Neutrophil (primary cell): ENCODE results near the gene YPEL4.

Experiments
- H3K27ac ChIP-seq: fragments of 200-600 bp; sonication (generic); 2 replicates; pipeline ENCODE4 v1.5.1; 2016; ENCODE audit warnings: mild to moderate bottlenecking, moderate library complexity
- H3K27me3 ChIP-seq: fragments of 200-600 bp; sonication (generic); 2 replicates; pipeline ENCODE4 v1.6.0; 2016; ENCODE audit warnings: mild to moderate bottlenecking
- H3K36me3 ChIP-seq: fragments of 200-600 bp; sonication (generic); 2 replicates; pipeline ENCODE4 v1.5.1; 2017
- H3K4me1 ChIP-seq, 2 experiments: fragments of 200-600 bp in 1 of 2; sonication (generic) in 1 of 2; 1 replicate in 1 of 2; 2 replicates in 1 of 2; pipeline versions ENCODE4 v1.5.1 to v1.6.1; 2013 to 2016; ENCODE audit warnings: low read depth in 1 of 2, low read length in 1 of 2, mild to moderate bottlenecking in 1 of 2, moderate library complexity in 1 of 2; ENCODE audit not compliant: control insufficient read depth in 1 of 2, insufficient read depth in 1 of 2
- H3K4me3 ChIP-seq, 2 experiments: fragments of 200-600 bp in 1 of 2; sonication (generic) in 1 of 2; 1 replicate in 1 of 2; 2 replicates in 1 of 2; pipeline ENCODE4 v1.5.1; 2013 to 2016; ENCODE audit warnings: low read depth in 1 of 2, low read length in 1 of 2, mild to moderate bottlenecking in 1 of 2, moderate library complexity in 1 of 2
- H3K9me3 ChIP-seq: fragments of 200-600 bp; sonication (generic); 2 replicates; pipeline ENCODE4 v1.5.1; 2016
- TF ChIP-seq, protein P1 (sequence below): fragments of 200-600 bp; sonication (generic); IDR thresholded peaks from 2 replicates; pipeline ENCODE4 v1.5.1; 2016; ENCODE audit warnings: antibody characterized with exemption

Gene YPEL4

DNA sequence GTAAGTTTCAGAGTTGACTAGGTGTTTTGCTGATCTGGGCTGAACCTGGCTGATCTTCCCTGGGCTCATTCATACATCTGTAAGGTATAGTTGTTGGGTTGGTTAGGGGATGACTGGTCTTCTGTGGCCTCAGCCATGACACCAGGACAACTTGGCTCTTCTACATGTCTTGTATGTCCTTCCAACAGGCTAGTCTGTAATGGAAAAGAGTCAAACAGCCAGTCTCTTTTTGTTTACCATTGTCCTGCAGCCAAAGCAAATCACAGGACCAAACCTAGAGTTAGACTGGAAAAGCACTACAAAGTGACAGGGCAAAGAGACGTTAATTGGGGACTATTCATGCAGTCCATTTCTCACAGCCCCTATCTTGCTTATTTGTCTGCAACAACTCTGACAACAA is 34.4 kb downstream of the YPEL4 start:
- TF ChIP-seq, protein P1, sequence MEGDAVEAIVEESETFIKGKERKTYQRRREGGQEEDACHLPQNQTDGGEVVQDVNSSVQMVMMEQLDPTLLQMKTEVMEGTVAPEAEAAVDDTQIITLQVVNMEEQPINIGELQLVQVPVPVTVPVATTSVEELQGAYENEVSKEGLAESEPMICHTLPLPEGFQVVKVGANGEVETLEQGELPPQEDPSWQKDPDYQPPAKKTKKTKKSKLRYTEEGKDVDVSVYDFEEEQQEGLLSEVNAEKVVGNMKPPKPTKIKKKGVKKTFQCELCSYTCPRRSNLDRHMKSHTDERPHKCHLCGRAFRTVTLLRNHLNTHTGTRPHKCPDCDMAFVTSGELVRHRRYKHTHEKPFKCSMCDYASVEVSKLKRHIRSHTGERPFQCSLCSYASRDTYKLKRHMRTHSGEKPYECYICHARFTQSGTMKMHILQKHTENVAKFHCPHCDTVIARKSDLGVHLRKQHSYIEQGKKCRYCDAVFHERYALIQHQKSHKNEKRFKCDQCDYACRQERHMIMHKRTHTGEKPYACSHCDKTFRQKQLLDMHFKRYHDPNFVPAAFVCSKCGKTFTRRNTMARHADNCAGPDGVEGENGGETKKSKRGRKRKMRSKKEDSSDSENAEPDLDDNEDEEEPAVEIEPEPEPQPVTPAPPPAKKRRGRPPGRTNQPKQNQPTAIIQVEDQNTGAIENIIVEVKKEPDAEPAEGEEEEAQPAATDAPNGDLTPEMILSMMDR: no peak
- Histone ChIP-seq H3K27me3 (no peaks in the 10 kb centered on the region), H3K4me3 (no peak overlapping the region), H3K36me3 (no peaks in the 10 kb centered on the region), H3K9me3 (no peaks in the 10 kb centered on the region), H3K4me1 (no peaks in the 10 kb centered on the region), H3K27ac (no peak overlapping the region)

DNA sequence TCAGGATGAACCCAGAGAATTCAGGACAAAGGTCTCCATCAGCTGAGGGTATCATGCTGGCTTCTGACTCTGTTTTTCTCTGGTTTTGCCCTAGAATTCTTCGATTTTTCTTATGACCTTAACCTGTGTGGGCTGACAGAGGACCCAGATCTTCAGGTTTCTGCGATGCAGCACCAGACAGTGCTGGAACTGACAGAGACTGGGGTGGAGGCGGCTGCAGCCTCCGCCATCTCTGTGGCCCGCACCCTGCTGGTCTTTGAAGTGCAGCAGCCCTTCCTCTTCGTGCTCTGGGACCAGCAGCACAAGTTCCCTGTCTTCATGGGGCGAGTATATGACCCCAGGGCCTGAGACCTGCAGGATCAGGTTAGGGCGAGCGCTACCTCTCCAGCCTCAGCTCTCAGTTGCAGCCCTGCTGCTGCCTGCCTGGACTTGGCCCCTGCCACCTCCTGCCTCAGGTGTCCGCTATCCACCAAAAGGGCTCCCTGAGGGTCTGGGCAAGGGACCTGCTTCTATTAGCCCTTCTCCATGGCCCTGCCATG is 35.4 kb downstream of the YPEL4 start:
- H3K27ac ChIP-seq: no peak overlapping the region
- no peak overlapping the region for H3K4me3 ChIP-seq
- no peaks in the 10 kb centered on the region for H3K4me1 ChIP-seq
- no peaks in the 10 kb centered on the region for H3K36me3 ChIP-seq
- no peaks in the 10 kb centered on the region for H3K27me3 ChIP-seq
- TF ChIP-seq, protein P1: no peak
- no peaks in the 10 kb centered on the region for H3K9me3 ChIP-seq

DNA sequence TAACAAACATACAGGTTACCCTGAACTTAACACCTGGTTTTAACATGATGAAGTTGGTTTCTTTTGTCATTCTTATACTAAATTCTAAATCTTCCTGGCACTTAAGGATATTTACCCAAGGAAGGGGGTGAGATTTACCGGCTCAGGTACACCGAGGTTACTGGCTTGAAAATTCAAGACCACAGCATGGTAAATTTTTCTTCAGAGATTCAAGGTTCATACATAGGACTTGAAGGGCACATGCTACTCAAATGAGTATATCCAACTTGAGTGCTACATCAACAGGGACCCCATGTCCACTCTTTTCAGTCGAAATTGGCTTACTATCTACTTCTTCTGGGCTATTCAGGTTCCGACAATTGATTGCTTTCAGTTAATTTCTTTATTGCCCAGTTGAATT is 39.5 kb downstream of the YPEL4 start:
- TF ChIP-seq, protein P1: no peak
- Histone ChIP-seq H3K27ac (no peak overlapping the region), H3K36me3 (no peaks in the 10 kb centered on the region), H3K27me3 (no peaks in the 10 kb centered on the region), H3K9me3 (no peaks in the 10 kb centered on the region), H3K4me3 (no peak overlapping the region), H3K4me1 (no peaks in the 10 kb centered on the region)

- H3K9me3 ChIP-seq: no peaks in the 10 kb centered on the region
- H3K36me3 ChIP-seq: no peaks in the 10 kb centered on the region
- H3K27me3 ChIP-seq: no peaks in the 10 kb centered on the region
- H3K4me3 ChIP-seq: no peak overlapping the region
- TF ChIP-seq, protein P1: no peak
- H3K27ac ChIP-seq: no peak overlapping the region
- no peaks in the 10 kb centered on the region for H3K4me1 ChIP-seq
Observed at GRCh38 chr11:57605028-57605420, 44.7 kb downstream of the YPEL4 start.

GRCh38 chr11:57604296-57605027 is 45.2 kb downstream of the YPEL4 start:
- H3K27ac ChIP-seq: no peak overlapping the region

More at GRCh38 chr11:57604296-57605027, 45.2 kb downstream of the YPEL4 start:
- TF ChIP-seq, protein P1: no peak
- Histone ChIP-seq H3K4me3 (no peak overlapping the region), H3K36me3 (no peaks in the 10 kb centered on the region), H3K9me3 (no peaks in the 10 kb centered on the region), H3K27me3 (no peaks in the 10 kb centered on the region), H3K4me1 (peaks cover 2 to 3% of the 10 kb centered on the region in 2 experiments)
